ENCODE measurements around the gene UHRF1.

DNA sequence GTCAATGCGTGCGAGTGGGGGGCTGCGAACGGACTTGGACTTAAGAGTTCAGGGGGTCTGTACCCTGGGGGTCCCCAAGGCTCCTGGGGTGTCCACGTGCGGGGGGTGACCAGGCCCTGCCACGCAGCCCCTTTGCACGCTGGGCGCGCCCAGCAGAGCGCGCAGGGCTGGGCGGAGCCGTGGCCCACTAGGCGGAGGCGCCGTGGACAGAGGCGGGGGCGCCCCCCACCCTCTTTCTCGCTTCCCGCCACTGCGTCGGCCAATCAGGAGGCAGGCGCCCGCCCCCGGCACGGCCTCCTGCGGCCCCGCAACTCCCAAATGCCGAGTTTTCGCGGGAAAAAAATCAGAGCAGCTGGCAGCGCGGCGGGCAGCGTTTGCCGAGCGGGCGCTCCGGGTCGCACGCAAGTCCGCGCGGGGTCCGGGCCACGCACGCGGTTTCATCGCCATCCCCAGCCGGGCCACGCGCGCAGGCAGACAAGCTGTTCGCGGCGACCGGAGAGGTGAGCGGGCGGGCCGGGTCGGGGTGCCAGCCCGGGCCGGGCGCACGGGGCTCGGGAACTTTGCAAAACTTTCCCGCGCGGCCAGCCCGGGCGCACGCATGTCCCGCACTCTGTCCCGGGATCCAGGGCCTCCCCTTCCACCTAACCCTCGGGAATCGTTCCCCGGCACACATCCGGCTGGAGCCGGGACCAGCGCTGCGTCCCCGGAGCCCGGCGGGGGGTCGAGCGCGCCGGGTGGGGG lies at the start of gene UHRF1:
- TF ChIP-seq, protein P1, sequence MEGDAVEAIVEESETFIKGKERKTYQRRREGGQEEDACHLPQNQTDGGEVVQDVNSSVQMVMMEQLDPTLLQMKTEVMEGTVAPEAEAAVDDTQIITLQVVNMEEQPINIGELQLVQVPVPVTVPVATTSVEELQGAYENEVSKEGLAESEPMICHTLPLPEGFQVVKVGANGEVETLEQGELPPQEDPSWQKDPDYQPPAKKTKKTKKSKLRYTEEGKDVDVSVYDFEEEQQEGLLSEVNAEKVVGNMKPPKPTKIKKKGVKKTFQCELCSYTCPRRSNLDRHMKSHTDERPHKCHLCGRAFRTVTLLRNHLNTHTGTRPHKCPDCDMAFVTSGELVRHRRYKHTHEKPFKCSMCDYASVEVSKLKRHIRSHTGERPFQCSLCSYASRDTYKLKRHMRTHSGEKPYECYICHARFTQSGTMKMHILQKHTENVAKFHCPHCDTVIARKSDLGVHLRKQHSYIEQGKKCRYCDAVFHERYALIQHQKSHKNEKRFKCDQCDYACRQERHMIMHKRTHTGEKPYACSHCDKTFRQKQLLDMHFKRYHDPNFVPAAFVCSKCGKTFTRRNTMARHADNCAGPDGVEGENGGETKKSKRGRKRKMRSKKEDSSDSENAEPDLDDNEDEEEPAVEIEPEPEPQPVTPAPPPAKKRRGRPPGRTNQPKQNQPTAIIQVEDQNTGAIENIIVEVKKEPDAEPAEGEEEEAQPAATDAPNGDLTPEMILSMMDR (conservative IDR thresholded peaks at IDR 0.05; ENCODE audit: low read depth, low read length): no peak
- TF ChIP-seq RAD21 (IDR thresholded peaks at IDR 0.05; ENCODE audit: low read length) (no peak), CEBPB (IDR thresholded peaks at IDR 0.05; ENCODE audit: low read depth, low read length) (no peak), RFX5 (IDR thresholded peaks at IDR 0.05; ENCODE audit: low read depth, low read length) (no peak), POLR2A (IDR thresholded peaks at IDR 0.05; ENCODE audit: low read depth, low read length) (peak; percentile 62), CHD1 (IDR thresholded peaks at IDR 0.05; ENCODE audit: low read depth, low read length) (no peak), FOS (IDR thresholded peaks at IDR 0.05; ENCODE audit: low read depth, low read length) (no peak)
